ENCODE data around the gene BARHL1.
"Not testable (repeated sequence)": the region's sequence is repeated elsewhere in the genome, so short reads cannot be mapped to it uniquely, and the experiment has no call there.

The BARHL1 gene

GRCh38 chr9:132556714-132557113 lies 25.7 kb upstream of the BARHL1 start:
- no peaks in the 10 kb centered on the region for H3K9me3 ChIP-seq (ENCODE audit: control insufficient read depth, low read length)
- 89 to 93% methylated on average over 21 to 26 of the region's 26 CpGs for WGBS, 2 experiments (ENCODE audit: insufficient coverage in 2 of 2)
- no peak overlapping the region for H3K4me3 ChIP-seq (ENCODE audit: extremely low read depth, insufficient read depth, low read length, poor library complexity, severe bottlenecking)
- H3K27ac ChIP-seq (ENCODE audit: low read depth, low read length, severe bottlenecking) = no peak overlapping the region
- no peaks in the 10 kb centered on the region for H3K36me3 ChIP-seq (ENCODE audit: control insufficient read depth, insufficient read depth, low read length)
- peaks cover 9% of the 10 kb centered on the region for H3K4me1 ChIP-seq (ENCODE audit: control insufficient read depth, insufficient read depth, low read length, poor library complexity, severe bottlenecking)

GRCh38 chr9:132557159-132557558 lies 25.2 kb upstream of the BARHL1 start:
- H3K9me3 ChIP-seq (ENCODE audit: control insufficient read depth, low read length) = no peaks in the 10 kb centered on the region
- 93% methylated on average over 15 of the region's 15 CpGs for WGBS, 2 experiments (ENCODE audit: insufficient coverage in 2 of 2)
- no peak overlapping the region for H3K4me3 ChIP-seq (ENCODE audit: extremely low read depth, insufficient read depth, low read length, poor library complexity, severe bottlenecking)
- peaks cover 9% of the 10 kb centered on the region for H3K4me1 ChIP-seq (ENCODE audit: control insufficient read depth, insufficient read depth, low read length, poor library complexity, severe bottlenecking)
- H3K36me3 ChIP-seq (ENCODE audit: control insufficient read depth, insufficient read depth, low read length) = no peaks in the 10 kb centered on the region
- no peak overlapping the region for H3K27ac ChIP-seq (ENCODE audit: low read depth, low read length, severe bottlenecking)

GRCh38 chr9:132559711-132560110 lies 22.7 kb upstream of the BARHL1 start:
- no peak overlapping the region for H3K27ac ChIP-seq (ENCODE audit: low read depth, low read length, severe bottlenecking)
- WGBS, 2 experiments (ENCODE audit: insufficient coverage in 2 of 2) = no CpG with 5 or more reads among the region's 2 CpGs
- no peaks in the 10 kb centered on the region for H3K9me3 ChIP-seq (ENCODE audit: control insufficient read depth, low read length)
- H3K4me1 ChIP-seq (ENCODE audit: control insufficient read depth, insufficient read depth, low read length, poor library complexity, severe bottlenecking) = peaks cover 9% of the 10 kb centered on the region
- H3K36me3 ChIP-seq (ENCODE audit: control insufficient read depth, insufficient read depth, low read length) = no peaks in the 10 kb centered on the region
- H3K4me3 ChIP-seq (ENCODE audit: extremely low read depth, insufficient read depth, low read length, poor library complexity, severe bottlenecking) = no peak overlapping the region

- no peak overlapping the region for H3K4me3 ChIP-seq (ENCODE audit: extremely low read depth, insufficient read depth, low read length, poor library complexity, severe bottlenecking)
- no peak overlapping the region for H3K27ac ChIP-seq (ENCODE audit: low read depth, low read length, severe bottlenecking)
- WGBS, 2 experiments (ENCODE audit: insufficient coverage in 2 of 2) = 70 to 71% methylated on average over 13 to 14 of the region's 14 CpGs
- no peaks in the 10 kb centered on the region for H3K36me3 ChIP-seq (ENCODE audit: control insufficient read depth, insufficient read depth, low read length)
- H3K9me3 ChIP-seq (ENCODE audit: control insufficient read depth, low read length) = no peaks in the 10 kb centered on the region
- peaks cover 9% of the 10 kb centered on the region for H3K4me1 ChIP-seq (ENCODE audit: control insufficient read depth, insufficient read depth, low read length, poor library complexity, severe bottlenecking)
Observed at GRCh38 chr9:132560616-132561202, 21.7 kb upstream of the BARHL1 start.

- Histone ChIP-seq H3K4me1 (ENCODE audit: control insufficient read depth, insufficient read depth, low read length, poor library complexity, severe bottlenecking) (peaks cover 9% of the 10 kb centered on the region), H3K27ac (ENCODE audit: low read depth, low read length, severe bottlenecking) (no peak overlapping the region), H3K4me3 (ENCODE audit: extremely low read depth, insufficient read depth, low read length, poor library complexity, severe bottlenecking) (no peak overlapping the region), H3K9me3 (ENCODE audit: control insufficient read depth, low read length) (no peaks in the 10 kb centered on the region), H3K36me3 (ENCODE audit: control insufficient read depth, insufficient read depth, low read length) (no peaks in the 10 kb centered on the region)
- 88% methylated on average over 1 of the region's 4 CpGs; no CpG with 5 or more reads in 1 of the 2 experiments for WGBS, 2 experiments (ENCODE audit: insufficient coverage in 2 of 2)
Observed at GRCh38 chr9:132562306-132562573, 20.2 kb upstream of the BARHL1 start.

GRCh38 chr9:132564526-132564925 lies 17.9 kb upstream of the BARHL1 start:
- H3K9me3 ChIP-seq (ENCODE audit: control insufficient read depth, low read length) = no peaks in the 10 kb centered on the region
- 82 to 87% methylated on average over 4 to 5 of the region's 6 CpGs for WGBS, 2 experiments (ENCODE audit: insufficient coverage in 2 of 2)
- no peaks in the 10 kb centered on the region for H3K36me3 ChIP-seq (ENCODE audit: control insufficient read depth, insufficient read depth, low read length)
- no peak overlapping the region for H3K4me3 ChIP-seq (ENCODE audit: extremely low read depth, insufficient read depth, low read length, poor library complexity, severe bottlenecking)
- no peak overlapping the region for H3K27ac ChIP-seq (ENCODE audit: low read depth, low read length, severe bottlenecking)
- peaks cover 9% of the 10 kb centered on the region for H3K4me1 ChIP-seq (ENCODE audit: control insufficient read depth, insufficient read depth, low read length, poor library complexity, severe bottlenecking)

GRCh38 chr9:132568787-132569186 lies 13.6 kb upstream of the BARHL1 start:
- not testable (repeated sequence) for H3K4me1 ChIP-seq (ENCODE audit: control insufficient read depth, insufficient read depth, low read length, poor library complexity, severe bottlenecking); H3K27ac ChIP-seq (ENCODE audit: low read depth, low read length, severe bottlenecking); H3K36me3 ChIP-seq (ENCODE audit: control insufficient read depth, insufficient read depth, low read length); H3K9me3 ChIP-seq (ENCODE audit: control insufficient read depth, low read length); H3K4me3 ChIP-seq (ENCODE audit: extremely low read depth, insufficient read depth, low read length, poor library complexity, severe bottlenecking)
- no CpG with 5 or more reads among the region's 2 CpGs for WGBS, 2 experiments (ENCODE audit: insufficient coverage in 2 of 2)

GRCh38 chr9:132571806-132572600 lies 10.4 kb upstream of the BARHL1 start:
- WGBS, 2 experiments (ENCODE audit: insufficient coverage in 2 of 2) = 93 to 96% methylated on average over 4 to 14 of the region's 15 CpGs
- Histone ChIP-seq H3K4me1 (ENCODE audit: control insufficient read depth, insufficient read depth, low read length, poor library complexity, severe bottlenecking) (no peaks in the 10 kb centered on the region), H3K36me3 (ENCODE audit: control insufficient read depth, insufficient read depth, low read length) (no peaks in the 10 kb centered on the region), H3K9me3 (ENCODE audit: control insufficient read depth, low read length) (no peaks in the 10 kb centered on the region), H3K27ac (ENCODE audit: low read depth, low read length, severe bottlenecking) (no peak overlapping the region), H3K4me3 (ENCODE audit: extremely low read depth, insufficient read depth, low read length, poor library complexity, severe bottlenecking) (no peak overlapping the region)

GRCh38 chr9:132572921-132573320 lies 9.5 kb upstream of the BARHL1 start:
- Histone ChIP-seq H3K27ac (ENCODE audit: low read depth, low read length, severe bottlenecking) (no peak overlapping the region), H3K4me1 (ENCODE audit: control insufficient read depth, insufficient read depth, low read length, poor library complexity, severe bottlenecking) (no peaks in the 10 kb centered on the region), H3K9me3 (ENCODE audit: control insufficient read depth, low read length) (no peaks in the 10 kb centered on the region), H3K36me3 (ENCODE audit: control insufficient read depth, insufficient read depth, low read length) (no peaks in the 10 kb centered on the region), H3K4me3 (ENCODE audit: extremely low read depth, insufficient read depth, low read length, poor library complexity, severe bottlenecking) (no peak overlapping the region)
- 24 to 45% methylated on average over 5 to 8 of the region's 8 CpGs for WGBS, 2 experiments (ENCODE audit: insufficient coverage in 2 of 2)

- Histone ChIP-seq H3K4me3 (ENCODE audit: extremely low read depth, insufficient read depth, low read length, poor library complexity, severe bottlenecking) (no peak overlapping the region), H3K27ac (ENCODE audit: low read depth, low read length, severe bottlenecking) (no peak overlapping the region), H3K4me1 (ENCODE audit: control insufficient read depth, insufficient read depth, low read length, poor library complexity, severe bottlenecking) (no peaks in the 10 kb centered on the region), H3K36me3 (ENCODE audit: control insufficient read depth, insufficient read depth, low read length) (no peaks in the 10 kb centered on the region), H3K9me3 (ENCODE audit: control insufficient read depth, low read length) (no peaks in the 10 kb centered on the region)
- 10 to 19% methylated on average over 12 to 14 of the region's 16 CpGs for WGBS, 2 experiments (ENCODE audit: insufficient coverage in 2 of 2)
Observed at GRCh38 chr9:132575005-132575609, 7.3 kb upstream of the BARHL1 start.

- Histone ChIP-seq H3K9me3 (ENCODE audit: control insufficient read depth, low read length) (no peaks in the 10 kb centered on the region), H3K36me3 (ENCODE audit: control insufficient read depth, insufficient read depth, low read length) (no peaks in the 10 kb centered on the region), H3K27ac (ENCODE audit: low read depth, low read length, severe bottlenecking) (no peak overlapping the region), H3K4me1 (ENCODE audit: control insufficient read depth, insufficient read depth, low read length, poor library complexity, severe bottlenecking) (no peaks in the 10 kb centered on the region), H3K4me3 (ENCODE audit: extremely low read depth, insufficient read depth, low read length, poor library complexity, severe bottlenecking) (no peak overlapping the region)
- WGBS, 2 experiments (ENCODE audit: insufficient coverage in 2 of 2) = 60 to 82% methylated on average over 3 to 5 of the region's 5 CpGs
Observed at GRCh38 chr9:132575811-132576210, 6.6 kb upstream of the BARHL1 start.

Measured in mesodermal cell (in vitro differentiated cells).